Stimulated activated effector memory CD8-positive, alpha-beta T cell treated with anti-CD3 and anti-CD28 coated beads, Interleukin-12 subunit alpha, Interleukin-12 subunit beta, amount 100 ng/mL, for 72 hours (primary cell): ENCODE measurements around the gene TULP3.
A peak's percentile ranks its signal among the peaks of the same experiment; 100 is the strongest.

ENCODE experiments used
- ATAC-seq: fragments of 150-1000 bp; cut with Tn5 transposase; 2 replicates; pipeline ENCODE4 v1.10.0; 2021
- DNase-seq, 2 donors: peaks; one replicate each; pipeline ENCODE4 v3.0.0; 2021 to 2022; ENCODE audit warnings: low spot score in 2 of 2
- H3K27ac Mint-ChIP-seq: one replicate; pipeline ENCODE4 v1.8.0; 2022; ENCODE audit warnings: mild to moderate bottlenecking, mixed read lengths
- H3K36me3 Mint-ChIP-seq: one replicate; pipeline ENCODE4 v1.8.0; 2022; ENCODE audit warnings: mild to moderate bottlenecking, mixed read lengths
- H3K4me1 Mint-ChIP-seq: one replicate; pipeline ENCODE4 v1.8.0; 2022; ENCODE audit warnings: mixed read lengths
- H3K4me3 Mint-ChIP-seq: one replicate; pipeline ENCODE4 v1.8.0; 2022; ENCODE audit warnings: mild to moderate bottlenecking, mixed read lengths
- H3K9me3 Mint-ChIP-seq: one replicate; pipeline ENCODE4 v1.8.0; 2022; ENCODE audit warnings: mixed read lengths

TULP3 gene

DNA sequence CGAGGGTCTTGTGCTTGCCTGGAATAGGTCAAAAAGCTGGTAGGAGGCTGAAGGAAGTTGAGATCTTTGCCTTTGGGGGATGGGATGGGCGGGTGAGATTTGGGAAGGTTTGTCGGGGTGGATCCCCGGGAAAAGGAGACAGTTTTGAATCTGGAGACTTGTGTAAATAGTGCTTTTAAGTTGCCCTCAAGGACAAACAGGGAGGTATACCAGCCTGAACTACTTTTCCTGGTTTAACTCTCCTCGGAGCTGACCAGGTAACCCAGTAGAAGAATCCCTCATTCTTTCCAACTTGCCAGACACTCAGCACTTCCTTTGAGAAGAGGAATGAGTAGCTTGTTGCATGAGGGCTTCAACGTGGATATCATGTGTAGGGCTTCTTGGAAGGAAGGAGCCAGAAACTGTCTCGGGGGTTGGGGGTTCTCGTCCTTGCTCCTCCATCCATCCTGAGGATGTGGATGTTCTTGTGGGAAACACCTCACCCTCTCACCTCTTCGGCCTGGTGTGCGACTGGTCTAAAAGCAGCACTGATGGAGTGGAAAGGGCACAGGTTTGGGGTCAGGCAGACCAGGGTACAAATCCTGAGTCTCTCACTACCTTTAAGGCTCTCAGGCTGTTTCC, 70.4 kb downstream of the TULP3 start:
- Mint-ChIP-seq H3K36me3 (no peaks in the 10 kb centered on the region), H3K27ac (peak overlapping the region; percentile 5), H3K4me1 (peaks cover 16% of the 10 kb centered on the region), H3K9me3 (no peaks in the 10 kb centered on the region), H3K4me3 (peak overlapping the region; percentile 74)
- ATAC-seq, result no peak
- DNase-seq, result no peak

GRCh38 chr12:2961705-2962104, 71.0 kb downstream of the TULP3 start:
- DNase-seq, result no peak
- ATAC-seq, result no peak
- Mint-ChIP-seq H3K4me3 (no peak overlapping the region), H3K27ac (no peak overlapping the region), H3K4me1 (peaks cover 16% of the 10 kb centered on the region), H3K9me3 (no peaks in the 10 kb centered on the region), H3K36me3 (no peaks in the 10 kb centered on the region)

DNA sequence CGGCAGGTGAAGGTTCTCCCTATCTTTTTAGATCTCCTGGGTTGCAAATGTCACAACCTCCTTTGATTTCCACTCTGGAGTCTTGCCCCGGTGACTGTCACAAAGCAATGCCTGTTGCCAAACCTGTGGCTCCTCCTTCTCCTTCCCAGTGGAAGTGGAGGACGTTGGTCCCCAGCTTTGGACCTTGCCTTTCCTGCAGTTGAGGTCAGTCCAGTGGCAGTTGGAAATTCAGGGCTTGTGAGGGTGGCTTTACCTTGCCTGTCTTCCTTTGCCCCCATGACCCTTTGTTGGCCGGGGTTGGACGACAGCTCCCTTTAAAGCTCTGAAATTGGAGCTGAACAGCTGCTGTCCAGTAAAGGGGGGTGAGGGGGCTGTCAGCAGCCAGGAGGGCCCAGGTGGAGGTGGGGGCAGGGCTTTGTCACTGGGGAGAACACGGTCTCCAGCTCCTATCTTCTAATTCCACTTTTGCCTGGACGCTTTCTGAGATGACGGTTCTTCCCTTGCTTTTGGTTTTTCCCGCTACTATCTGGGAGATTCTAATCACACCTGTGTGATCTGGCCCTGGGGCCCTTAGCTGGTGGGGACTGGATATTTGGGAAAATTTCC, 72.6 kb downstream of the TULP3 start:
- no peaks in the 10 kb centered on the region for H3K36me3 Mint-ChIP-seq
- H3K27ac Mint-ChIP-seq, result no peak overlapping the region
- no peak overlapping the region for H3K4me3 Mint-ChIP-seq
- peaks cover 15% of the 10 kb centered on the region for H3K4me1 Mint-ChIP-seq
- H3K9me3 Mint-ChIP-seq, result no peaks in the 10 kb centered on the region
- ATAC-seq, result no peak
- DNase-seq, result no peak

DNA sequence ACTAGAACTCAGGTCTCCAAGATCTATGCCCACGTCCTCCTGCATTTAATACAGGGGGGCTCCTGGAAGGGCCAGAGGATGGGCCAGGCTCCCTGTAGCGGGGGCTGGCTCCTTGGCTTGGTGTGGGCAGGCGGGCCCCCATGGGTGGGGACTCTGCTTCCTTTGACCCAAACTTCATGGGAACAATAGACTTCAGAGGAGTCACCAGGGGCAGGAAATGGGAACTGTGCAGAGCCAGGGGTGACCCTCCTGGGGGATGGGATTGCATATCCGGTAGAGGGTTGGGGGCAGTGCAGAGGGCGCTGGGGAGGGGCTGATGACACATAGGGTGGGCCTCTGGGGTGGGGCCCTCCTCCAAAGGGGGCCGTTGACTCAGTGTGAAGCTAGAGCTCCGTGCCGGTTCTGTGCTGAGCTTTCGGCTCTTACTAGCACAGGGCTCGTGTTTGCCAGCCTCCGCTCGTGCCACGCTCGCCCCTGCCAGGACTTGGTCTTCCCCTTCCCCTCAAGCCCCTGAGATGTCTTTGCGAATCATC, 73.1 kb downstream of the TULP3 start:
- Mint-ChIP-seq H3K36me3 (no peaks in the 10 kb centered on the region), H3K27ac (no peak overlapping the region), H3K4me3 (no peak overlapping the region), H3K9me3 (no peaks in the 10 kb centered on the region), H3K4me1 (peaks cover 10% of the 10 kb centered on the region)
- DNase-seq, result no peak
- ATAC-seq, result no peak

DNA sequence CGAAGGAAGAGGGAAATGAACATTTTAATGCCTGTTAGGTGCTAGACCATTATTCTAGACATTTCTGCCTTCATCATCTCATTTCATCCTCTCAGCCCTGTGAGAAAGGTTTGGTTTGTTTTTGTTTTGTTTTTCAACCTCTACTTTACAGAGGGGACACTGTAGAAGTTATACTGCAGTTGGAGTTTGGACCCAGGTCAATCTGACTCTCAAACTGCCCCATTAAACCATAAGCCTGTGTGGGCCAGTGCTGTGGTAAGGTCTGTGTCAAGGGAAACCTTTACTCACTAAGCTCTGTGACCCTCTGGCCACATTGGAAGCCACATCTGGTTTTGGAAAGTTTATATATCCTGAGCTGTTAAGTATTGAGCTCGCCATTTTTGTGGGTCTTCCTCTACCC, 77.0 kb downstream of the TULP3 start:
- Mint-ChIP-seq H3K27ac (no peak overlapping the region), H3K4me3 (no peak overlapping the region), H3K4me1 (no peaks in the 10 kb centered on the region), H3K36me3 (no peaks in the 10 kb centered on the region), H3K9me3 (no peaks in the 10 kb centered on the region)
- no peak for ATAC-seq
- DNase-seq, result no peak

GRCh38 chr12:2970744-2971143, 80.1 kb downstream of the TULP3 start:
- H3K9me3 Mint-ChIP-seq, result no peaks in the 10 kb centered on the region
- H3K4me3 Mint-ChIP-seq, result no peak overlapping the region
- DNase-seq (no peak), ATAC-seq (no peak)
- H3K36me3 Mint-ChIP-seq, result no peaks in the 10 kb centered on the region
- H3K4me1 Mint-ChIP-seq, result no peaks in the 10 kb centered on the region
- no peak overlapping the region for H3K27ac Mint-ChIP-seq

DNA sequence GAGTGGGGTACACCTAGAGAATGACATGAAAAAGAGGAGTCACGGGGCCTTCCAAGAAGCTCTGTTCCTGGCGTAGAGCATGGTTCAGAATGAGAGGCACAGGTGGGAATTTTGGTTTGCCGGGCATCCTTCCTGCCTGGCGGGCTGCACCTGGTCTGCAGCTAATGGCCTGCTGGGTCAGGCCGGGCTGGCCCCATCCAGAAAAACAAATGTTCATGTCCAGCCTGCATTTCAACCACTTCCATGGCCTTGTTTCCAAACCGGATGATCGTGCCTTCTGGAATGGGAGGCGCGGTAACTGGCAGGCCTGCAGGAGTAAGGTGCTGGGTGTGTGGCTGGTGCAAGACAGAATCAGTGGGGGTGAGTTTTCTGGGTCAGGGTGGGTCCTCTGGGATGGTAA, 82.9 kb downstream of the TULP3 start:
- no peak overlapping the region for H3K4me3 Mint-ChIP-seq
- H3K9me3 Mint-ChIP-seq, result no peaks in the 10 kb centered on the region
- no peak for ATAC-seq
- DNase-seq, result no peak
- no peak overlapping the region for H3K27ac Mint-ChIP-seq
- H3K36me3 Mint-ChIP-seq, result no peaks in the 10 kb centered on the region
- H3K4me1 Mint-ChIP-seq, result no peaks in the 10 kb centered on the region

DNA sequence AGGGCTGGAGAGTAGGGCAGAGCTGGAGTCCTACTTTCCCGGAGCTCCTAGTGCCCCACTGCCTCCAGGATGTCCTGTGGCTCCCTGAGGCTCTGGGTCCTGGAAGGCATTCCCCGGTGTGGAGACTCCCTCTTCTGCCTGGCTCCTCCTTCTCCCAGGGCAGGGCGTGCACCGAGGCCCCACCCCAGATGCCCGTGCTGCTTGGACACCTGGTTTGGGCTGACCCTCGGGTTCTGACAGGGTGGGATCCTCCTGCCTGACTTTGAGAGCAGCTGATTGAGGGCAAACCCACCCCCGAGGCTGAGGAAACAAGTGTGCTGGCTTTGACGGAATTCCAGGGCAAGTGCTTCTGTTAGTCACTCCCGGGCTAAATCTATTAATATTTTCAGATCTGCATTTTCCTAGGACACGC, 83.9 kb downstream of the TULP3 start:
- Mint-ChIP-seq H3K4me1 (no peaks in the 10 kb centered on the region), H3K4me3 (no peak overlapping the region), H3K9me3 (no peaks in the 10 kb centered on the region), H3K27ac (no peak overlapping the region), H3K36me3 (no peaks in the 10 kb centered on the region)
- no peak for ATAC-seq
- no peak for DNase-seq

DNA sequence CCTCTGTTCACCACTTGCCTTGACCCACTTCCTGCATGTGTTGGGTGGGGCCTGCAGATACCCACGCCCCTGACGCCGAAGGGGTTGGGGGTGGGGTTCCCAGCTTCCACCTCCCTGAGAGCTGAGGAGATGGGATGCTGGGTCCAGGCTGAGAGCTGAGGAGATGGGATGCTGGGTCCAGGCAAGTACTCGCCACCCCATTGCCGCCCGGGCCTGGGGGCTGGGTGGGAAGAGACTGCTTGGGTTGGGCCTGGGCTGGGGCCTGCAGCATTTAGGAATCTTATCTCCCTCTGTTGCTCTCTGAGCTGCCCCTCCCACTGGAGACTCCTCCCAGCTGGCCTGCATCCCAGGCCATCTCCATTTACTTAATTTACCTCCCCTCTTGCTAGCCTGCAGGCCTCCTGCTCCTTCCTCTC, 85.9 kb downstream of the TULP3 start:
- Mint-ChIP-seq H3K4me3 (no peak overlapping the region), H3K27ac (no peak overlapping the region), H3K9me3 (no peaks in the 10 kb centered on the region), H3K4me1 (no peaks in the 10 kb centered on the region), H3K36me3 (no peaks in the 10 kb centered on the region)
- no peak for ATAC-seq
- DNase-seq, result no peak

GRCh38 chr12:2977776-2978175, 87.1 kb downstream of the TULP3 start:
- no peak for DNase-seq
- Mint-ChIP-seq H3K27ac (no peak overlapping the region), H3K4me1 (no peaks in the 10 kb centered on the region), H3K36me3 (no peaks in the 10 kb centered on the region), H3K9me3 (no peaks in the 10 kb centered on the region), H3K4me3 (no peak overlapping the region)
- ATAC-seq, result no peak

DNA sequence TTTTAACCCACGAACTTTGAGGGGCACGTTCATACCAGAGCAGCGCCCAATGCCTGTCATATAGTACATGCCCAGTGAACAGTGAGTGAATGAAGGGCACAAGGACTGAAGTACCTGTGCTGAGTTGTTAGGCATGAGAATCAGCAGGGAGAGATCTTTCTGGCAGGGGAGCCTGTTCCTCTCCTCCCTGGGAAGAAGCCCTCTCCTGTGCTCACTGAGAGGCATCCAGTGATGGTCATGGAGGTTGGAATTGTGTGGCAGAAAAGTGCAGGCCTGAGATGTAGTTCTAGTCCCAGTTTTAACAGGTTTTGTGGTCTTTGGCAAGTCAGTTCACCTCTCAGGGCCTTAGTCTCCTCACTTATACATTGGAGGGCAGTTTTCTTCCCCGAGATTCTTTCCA, 89.1 kb downstream of the TULP3 start:
- H3K36me3 Mint-ChIP-seq, result no peaks in the 10 kb centered on the region
- no peaks in the 10 kb centered on the region for H3K9me3 Mint-ChIP-seq
- no peak for DNase-seq
- H3K4me1 Mint-ChIP-seq, result no peaks in the 10 kb centered on the region
- H3K4me3 Mint-ChIP-seq, result no peak overlapping the region
- ATAC-seq, result no peak
- no peak overlapping the region for H3K27ac Mint-ChIP-seq

GRCh38 chr12:2980630-2981029, 89.9 kb downstream of the TULP3 start:
- Mint-ChIP-seq H3K27ac (no peak overlapping the region), H3K36me3 (no peaks in the 10 kb centered on the region), H3K4me1 (no peaks in the 10 kb centered on the region), H3K4me3 (no peak overlapping the region), H3K9me3 (no peaks in the 10 kb centered on the region)
- no peak for DNase-seq
- no peak for ATAC-seq

- no peak for ATAC-seq
- Mint-ChIP-seq H3K27ac (no peak overlapping the region), H3K36me3 (no peaks in the 10 kb centered on the region), H3K4me1 (no peaks in the 10 kb centered on the region), H3K4me3 (no peak overlapping the region), H3K9me3 (no peaks in the 10 kb centered on the region)
- no peak for DNase-seq
These were observed 91.7 kb downstream of the TULP3 start for GRCh38 chr12:2982361-2982760.

GRCh38 chr12:2984249-2984648, 93.6 kb downstream of the TULP3 start:
- no peak for ATAC-seq
- Mint-ChIP-seq H3K4me1 (no peaks in the 10 kb centered on the region), H3K4me3 (no peak overlapping the region), H3K36me3 (no peaks in the 10 kb centered on the region), H3K9me3 (no peaks in the 10 kb centered on the region), H3K27ac (no peak overlapping the region)
- DNase-seq, result no peak

DNA sequence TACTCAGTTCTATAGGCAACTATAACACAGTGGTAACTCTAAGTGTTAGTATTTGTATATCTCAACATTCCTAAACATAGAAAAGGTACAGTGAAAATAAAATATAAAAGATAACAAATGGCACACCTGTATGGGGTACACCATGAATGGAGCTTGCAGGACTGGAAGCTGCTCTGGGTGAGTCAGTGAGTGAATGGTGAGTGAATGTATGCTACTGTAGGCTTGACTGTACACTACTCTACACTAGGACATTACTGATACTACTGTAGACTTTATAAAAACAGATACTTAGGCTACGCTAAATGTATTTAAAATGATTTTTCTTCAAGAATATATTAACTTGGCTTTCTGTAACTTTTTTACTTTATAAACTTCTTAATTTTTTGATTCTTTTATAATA, 94.0 kb downstream of the TULP3 start:
- H3K4me3 Mint-ChIP-seq, result no peak overlapping the region
- DNase-seq (no peak), ATAC-seq (no peak)
- H3K9me3 Mint-ChIP-seq, result peaks cover 1% of the 10 kb centered on the region
- H3K27ac Mint-ChIP-seq, result no peak overlapping the region
- no peaks in the 10 kb centered on the region for H3K4me1 Mint-ChIP-seq
- no peaks in the 10 kb centered on the region for H3K36me3 Mint-ChIP-seq

GRCh38 chr12:2986876-2987275, 96.2 kb downstream of the TULP3 start:
- Mint-ChIP-seq H3K9me3 (peaks cover 4% of the 10 kb centered on the region), H3K4me3 (no peak overlapping the region), H3K27ac (no peak overlapping the region), H3K36me3 (no peaks in the 10 kb centered on the region), H3K4me1 (no peaks in the 10 kb centered on the region)
- ATAC-seq (no peak), DNase-seq (no peak)
